Lung microvascular endothelial cell (primary cell): ENCODE measurements around the gene WDR86. TPM values are rescaled to one million over a fixed set of nuclear protein-coding genes. Genes with fewer than 3 reads are reported as not detected.

Experiments
- DNase-seq, 2 donors: peaks; one replicate each; pipeline versions ENCODE4 v3.0.0 to v3.0.0-alpha.2; 2010; ENCODE audit warnings: low read depth in 2 of 2
- total RNA-seq: library from RNA; depleted of rRNA; stranded (reverse); fragments of >200 nt; gene quantifications from 2 replicates; pipeline ENCODE4 v1.2.1, GENCODE V29; 2014

The WDR86 gene
- total RNA-seq, 1 donor from 2014 or later = not detected

DNA sequence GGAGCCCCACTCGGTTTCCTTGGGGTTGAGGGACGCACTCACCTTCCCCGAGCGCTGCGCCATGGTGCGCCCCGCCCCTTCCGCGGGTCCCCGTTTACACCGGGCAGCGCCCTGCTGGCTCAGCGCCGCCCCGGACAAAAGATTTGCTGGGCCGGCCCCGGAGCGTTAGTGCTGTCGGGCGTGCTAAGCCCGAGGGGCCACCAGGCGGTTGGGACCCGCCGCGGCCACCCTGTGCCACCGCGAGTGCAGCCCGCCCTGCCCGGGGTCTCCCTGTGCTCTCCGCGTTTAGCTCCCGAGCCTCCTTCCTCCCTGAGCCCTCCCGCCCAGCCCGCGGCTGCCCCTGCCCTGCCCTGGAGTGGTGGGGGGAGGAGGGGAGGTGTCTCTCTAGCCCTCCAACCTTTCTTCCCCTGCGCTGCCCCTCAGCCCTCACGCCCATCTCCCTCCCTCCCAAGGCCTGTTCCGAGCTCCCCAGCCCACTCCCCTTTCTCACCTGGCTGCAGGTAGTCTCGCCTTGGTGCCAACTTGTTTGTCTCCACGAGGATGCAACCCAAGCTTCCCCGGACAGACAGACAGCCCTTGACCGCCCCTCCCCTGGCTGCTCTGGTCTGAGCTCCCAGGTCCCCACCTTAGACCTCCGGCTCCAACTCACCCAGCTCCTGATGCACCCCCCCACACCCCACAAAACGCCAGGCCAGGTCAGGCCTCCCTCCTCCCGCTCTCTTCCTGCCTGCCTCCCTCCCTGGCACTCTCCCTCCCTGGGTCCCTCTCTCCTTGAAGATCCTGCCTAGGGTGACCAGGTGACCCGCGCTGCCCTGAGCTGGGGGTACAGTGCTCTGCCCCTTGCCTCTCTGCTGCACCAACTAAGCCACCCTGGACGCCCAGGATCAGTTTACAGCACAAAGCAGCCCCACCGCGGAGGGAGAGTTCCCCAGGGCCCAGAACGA lies 30.3 kb upstream of the WDR86 start, which contains the start of gene CRYGN:
Gene CRYGN (minus strand): TSS at position 287 of the 944 bp plus-strand sequence. CDS start 224 bp downstream, at position 63.
- DNase-seq = no peak

DNA sequence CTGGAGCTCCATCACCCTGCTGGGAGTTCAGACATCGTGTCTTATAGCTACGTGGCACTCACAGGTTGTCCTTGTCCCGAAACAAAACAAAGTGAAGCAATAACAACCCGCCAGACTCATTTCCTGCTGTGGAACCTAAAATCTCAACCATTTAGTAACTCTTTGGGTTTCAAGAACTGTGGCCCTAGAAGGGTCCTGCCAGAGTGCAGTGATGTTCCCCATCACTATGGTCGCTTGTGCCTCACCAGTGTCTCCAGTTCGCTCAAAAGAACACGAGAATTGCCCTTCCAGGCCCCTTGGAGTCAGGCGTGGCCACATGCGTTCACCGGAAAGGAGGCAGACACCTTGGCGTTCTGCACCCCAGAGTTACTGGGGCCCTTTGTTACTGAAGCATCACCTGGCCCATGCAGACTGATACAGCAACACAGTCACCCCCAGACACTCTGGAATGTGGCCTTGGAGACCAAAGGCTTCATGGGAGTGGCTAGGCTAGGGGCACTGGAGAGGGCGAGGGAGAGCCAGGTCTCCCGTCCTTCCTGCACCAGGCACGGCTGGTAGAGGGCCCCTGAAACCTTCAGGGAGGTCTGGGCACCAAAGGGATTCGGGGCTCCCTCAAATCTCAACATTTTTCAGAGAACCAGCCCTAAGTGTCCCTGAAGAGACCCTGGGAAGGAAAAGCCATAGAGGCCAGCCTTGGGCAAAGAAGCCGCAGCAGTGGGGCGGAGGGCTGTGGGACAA lies 29.2 kb upstream of the WDR86 start:
- DNase-seq = no peak

DNA sequence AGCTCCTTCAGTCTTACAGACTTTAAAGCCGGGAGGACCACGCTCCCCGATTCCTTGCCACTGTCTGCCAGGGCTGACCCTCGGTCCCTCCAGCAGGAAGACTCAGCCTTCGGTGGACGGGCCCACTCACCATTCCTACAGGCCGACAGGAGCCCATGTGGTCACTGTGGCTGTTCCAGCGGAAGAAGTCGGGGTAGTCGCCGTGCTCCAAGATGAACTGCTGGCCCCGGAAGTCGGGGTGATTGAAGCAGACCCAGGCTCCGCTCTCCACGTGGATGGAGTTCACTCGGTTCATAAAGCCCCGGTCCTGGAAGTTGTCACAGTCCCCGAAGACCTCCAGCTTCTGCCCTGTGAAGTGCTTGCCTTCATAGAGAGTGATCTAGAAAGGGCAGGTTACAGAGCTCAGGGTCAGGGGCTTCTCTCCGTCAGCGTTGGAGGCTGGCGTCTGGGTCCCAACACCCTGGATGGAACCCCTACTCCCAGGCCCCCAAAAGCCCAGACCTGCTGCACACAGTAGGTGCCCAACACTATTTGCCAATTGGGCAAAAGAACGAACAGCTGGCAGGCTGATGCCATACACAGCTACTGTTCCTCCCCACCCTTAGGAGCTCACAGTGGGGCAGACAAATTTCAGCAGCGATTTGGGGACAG lies 28.2 kb upstream of the WDR86 start:
- no peak for DNase-seq

DNA sequence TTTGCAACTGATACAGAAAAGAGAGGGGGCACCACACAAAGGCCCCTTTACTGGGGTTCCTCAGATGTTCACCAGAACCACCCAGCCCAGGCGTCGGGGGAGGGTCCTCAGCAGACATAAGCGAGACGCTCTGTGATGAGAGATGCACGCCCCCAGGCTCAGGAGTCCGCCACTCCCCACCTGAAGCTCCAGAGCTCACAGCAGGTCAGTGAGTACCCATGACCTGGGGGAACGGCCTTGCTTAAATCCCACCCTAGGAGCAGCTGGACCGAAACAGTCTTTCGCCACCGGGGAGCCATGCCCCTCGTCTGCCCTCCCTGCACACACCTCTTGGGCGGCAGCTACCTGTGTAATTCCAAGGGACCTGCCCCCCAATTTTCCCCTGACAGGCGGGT lies 27.3 kb upstream of the WDR86 start:
- DNase-seq = no peak

DNA sequence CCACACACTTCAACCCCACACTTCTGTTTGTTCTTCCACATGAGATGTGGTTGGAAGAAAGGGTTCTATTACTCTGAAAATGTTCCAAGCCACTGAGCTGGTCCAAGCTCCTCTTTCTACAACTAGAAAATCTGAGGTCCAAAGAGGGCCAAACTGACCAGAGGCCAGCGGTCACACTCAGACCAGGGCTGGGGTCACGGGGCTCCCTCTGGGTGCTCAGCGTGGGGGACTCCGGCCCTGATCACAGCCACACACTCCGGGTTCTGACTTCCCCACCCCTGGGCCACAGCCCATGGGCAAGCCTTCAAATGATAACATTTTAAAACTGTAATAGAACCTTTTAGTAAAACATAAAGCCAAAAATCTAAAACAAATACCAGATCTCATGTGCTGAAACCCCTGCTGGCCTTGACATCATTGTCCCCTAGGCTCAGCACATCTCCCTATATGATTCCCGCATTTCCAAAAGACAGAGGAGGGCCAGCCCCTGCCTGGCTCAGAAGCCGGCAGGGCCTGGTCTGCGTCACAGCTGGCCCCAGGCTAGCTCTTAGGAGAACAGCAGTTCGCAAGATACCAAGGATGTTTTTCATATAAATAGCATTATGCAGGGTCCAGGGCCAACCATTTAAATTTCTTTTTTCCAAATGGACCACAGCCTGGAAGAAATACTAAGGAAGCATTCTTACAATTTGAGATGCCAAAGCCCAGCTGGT lies 26.8 kb upstream of the WDR86 start:
- no peak for DNase-seq

DNA sequence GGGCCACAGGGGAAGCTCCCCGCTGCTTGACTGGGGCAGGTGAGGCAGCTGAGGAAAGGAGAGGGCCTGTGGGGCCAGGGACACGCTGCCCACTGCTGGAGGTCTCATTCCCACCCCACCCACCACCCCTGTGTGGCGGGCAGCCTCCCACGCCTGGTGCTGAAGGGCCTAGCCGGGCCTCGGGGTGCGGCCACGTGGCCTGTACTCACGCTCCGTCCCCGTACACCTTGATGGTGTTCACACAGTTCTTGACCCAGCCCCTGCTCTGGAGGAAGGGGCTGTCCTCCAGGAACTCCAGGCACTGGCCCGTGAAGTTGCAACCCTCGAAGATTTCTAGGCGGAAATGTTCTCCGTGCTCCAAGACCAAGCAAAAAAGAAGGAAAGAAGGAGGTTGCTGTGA lies 26.1 kb upstream of the WDR86 start:
- no peak for DNase-seq

DNA sequence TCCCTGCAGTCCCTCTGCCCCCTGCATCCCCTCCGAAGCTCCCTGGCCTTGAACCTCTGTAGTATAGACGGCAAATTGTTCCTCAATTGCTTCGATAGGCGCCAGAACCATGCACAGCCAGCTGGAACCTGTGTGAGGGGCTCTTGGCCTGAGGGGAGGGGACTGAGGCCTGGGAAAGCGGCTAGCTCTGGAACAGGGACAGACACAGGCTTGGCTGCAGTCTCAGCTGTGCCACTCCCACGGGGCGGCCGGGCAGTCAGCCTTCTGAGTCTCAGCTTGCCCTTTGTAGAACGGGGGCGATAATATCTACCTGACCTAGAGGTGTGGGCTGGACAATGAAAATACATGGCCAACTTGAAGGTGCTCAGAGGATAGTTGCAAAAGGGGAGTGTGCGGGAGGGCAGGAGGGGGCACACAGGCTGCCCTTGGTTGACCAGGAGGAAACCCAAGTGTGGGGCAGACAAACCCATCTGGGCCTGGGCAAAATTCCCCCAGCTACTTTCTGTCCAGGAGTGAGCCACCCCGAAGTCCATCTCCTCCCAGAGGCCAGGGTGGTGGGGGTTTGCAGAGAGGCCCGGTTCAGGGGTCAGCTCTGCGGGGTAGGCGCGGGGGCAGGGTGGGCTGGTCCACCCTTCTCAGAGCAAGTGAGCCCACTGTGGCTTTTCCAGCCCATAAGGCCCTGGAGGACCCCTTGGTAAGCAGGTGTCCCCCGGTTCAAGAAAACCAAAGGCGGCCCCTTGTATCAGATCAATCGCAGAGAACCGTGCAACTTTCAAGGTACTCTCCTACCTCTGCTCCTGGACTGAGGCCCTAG lies 25.5 kb upstream of the WDR86 start:
- no peak for DNase-seq

DNA sequence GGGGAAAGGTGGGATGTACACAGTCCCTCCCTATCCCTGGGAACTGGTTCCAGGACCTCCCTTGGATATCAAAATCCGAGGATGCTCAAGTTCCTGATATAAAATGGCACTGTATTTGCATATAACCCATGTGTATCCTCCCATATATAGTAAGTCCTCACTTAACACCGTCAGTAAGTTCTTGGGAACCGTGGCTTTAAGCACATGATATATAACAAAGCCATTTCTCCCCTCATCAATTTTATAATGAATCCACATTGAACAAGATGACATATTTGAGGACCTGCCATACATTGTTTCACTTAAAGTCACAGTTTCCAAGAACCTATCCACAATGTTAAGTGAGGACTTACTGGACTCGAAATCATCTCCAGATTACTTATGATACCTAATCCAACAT lies 24.7 kb upstream of the WDR86 start:
- no peak for DNase-seq

DNA sequence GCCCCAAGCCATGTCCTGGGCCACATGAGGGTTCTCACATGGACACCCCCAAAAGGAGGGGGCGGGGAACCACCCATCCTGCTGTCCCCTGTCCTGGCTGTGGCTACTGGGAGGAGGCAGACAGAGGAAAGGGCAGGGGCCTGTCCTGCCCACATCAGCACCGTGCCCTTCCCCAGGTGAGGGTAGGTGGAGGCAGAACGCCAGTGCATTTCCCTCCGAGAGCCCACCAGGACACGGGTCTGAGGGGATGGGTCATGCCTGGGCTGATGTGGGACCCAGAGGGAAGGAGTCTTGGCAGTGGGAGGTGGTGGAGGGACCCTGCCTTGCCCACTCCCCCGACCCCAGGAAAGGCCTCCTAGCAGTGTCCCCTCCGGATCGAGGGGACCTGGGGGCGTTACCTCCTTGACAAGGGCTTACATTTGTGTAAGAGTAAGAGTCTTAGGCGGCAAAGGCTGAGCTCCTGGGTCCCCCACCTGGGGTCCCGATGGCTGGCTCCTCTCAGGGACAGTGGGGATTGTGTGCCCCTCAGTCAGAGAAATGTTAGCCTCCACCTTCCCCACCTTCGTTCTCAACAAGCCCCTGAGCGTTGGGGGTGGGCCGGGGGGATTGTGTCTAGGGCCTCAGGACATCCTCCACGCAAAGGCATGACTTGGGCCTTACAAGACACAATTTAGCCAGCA lies 24.0 kb upstream of the WDR86 start:
- no peak for DNase-seq

DNA sequence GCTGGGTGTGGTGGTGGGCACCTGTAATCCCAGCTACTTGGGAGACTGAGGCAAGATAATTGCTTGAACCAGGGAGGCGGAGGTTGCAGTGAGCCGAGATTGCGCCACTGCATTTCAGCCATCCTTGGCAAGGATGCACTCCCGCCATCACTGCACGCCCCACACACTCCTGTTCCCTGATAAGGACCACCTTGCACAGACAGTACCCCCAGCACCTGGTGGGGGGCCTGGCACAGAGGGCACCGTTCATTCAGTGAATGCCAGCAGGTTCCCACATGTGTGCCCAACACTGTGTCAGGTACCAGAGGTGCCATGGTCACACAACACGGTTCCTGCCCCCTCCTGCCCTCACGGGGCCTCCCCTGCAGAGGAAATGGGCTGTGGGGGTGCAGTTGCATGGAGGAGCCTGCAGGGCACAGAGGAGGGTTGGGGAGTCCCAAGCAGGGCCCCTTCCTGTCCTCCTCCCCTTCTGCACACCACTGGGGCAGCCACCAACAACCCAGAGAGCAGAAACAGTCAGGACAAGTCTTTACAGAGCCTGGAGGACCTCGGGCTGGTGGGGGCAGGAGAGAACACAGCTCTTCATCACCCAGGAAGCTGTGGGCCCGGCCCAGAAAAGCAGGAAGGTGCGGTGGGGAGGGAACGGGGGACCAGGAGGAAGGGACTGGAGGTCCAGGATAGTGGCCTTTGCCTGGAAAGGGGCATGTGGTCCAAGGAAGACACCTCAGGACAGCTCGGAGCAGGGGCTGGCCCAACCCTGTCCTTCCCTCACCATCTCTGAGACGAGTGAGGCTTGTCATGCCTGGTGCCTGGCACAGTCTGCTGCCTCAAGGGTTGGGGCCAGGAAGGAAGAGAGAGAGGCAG lies 23.1 kb upstream of the WDR86 start:
- no peak for DNase-seq

DNA sequence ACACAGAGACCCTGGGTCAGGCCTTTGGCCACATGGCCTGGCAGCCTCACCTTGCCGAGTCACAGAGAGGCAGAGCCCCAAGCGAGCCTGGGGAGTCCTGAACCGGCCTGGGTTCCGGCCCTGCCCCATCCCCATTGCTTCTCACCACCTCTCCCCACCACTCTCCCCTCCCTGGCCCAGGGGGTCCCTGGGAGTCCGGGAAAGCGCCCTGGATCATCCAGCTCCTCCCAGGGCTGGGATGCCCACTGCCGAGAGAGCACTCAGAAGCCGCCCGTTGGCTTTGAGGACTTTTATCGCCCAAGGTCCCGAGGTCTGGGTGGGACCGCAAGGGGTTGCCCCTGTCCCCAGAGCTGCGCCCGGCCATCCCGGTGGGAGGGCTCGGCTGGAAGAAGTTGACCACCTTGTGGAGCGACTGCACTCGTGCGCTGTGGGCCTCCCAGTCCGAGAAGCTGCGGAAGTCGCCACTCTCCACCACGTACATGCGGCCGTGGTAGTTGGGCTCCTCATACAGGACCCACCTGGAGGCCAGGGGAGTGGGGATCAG lies 22.0 kb upstream of the WDR86 start:
- DNase-seq = no peak

DNA sequence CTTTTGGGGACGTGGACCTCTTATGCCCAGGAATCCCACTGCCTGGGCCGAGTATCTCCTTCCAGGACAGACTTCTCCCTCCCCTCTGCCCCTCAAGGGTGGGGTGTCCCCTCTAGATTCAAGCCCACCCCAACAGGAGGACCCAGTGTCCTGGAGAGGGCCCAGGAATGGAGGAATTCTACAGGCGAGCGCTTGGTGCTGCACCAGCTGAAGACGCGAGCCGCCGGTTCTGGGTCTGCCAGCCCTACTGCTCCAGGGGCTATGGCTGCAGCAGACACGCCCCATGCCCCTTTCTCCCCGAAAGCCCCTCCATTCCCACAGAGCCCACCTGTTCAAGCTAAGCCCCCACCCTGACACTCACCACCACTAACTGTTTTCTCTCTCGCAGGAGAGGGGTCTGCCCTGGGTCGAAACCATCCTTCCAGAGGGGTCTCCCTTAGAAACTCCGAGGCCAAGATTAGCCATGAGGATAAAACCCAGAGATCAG lies 21.5 kb upstream of the WDR86 start:
- DNase-seq = no peak

DNA sequence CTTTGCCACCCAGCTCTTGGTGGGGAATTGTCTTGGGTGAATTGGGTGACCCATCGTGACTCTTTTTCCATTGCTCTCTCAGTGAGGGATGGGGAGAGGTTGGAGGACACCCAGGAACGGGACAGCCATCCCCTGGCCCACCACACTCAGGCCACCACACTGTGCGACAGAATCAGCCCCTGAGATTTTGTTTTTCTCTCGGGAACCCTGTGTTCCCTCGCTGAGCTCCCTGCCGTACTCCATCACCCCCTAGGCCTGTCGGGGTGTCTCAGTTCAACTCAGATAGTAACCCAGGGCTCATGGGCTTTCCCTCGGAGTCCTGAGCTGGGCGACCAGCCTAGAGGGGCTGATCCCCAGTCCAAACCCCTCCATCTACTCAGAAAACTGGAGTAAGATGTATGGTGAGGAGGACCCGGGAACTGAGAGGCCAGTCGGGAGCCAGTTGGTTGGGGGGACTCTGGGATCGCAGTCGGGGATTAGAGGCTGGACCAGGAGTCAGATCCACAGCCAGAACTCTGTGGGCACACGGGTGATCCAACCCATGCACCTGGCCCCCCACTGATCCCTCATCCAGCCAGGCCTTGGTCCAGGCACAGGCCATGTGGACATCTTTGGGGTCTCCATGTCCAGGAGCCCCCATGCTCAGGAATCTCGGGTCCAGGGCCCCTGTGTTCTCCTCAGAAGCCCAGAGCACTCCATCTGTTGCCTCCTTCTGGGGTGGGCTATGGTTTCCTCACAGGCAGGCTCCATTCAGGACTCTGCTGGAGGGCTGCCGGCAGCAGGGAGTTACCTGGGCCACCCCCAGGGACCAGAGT lies 20.8 kb upstream of the WDR86 start:
- DNase-seq = no peak

DNA sequence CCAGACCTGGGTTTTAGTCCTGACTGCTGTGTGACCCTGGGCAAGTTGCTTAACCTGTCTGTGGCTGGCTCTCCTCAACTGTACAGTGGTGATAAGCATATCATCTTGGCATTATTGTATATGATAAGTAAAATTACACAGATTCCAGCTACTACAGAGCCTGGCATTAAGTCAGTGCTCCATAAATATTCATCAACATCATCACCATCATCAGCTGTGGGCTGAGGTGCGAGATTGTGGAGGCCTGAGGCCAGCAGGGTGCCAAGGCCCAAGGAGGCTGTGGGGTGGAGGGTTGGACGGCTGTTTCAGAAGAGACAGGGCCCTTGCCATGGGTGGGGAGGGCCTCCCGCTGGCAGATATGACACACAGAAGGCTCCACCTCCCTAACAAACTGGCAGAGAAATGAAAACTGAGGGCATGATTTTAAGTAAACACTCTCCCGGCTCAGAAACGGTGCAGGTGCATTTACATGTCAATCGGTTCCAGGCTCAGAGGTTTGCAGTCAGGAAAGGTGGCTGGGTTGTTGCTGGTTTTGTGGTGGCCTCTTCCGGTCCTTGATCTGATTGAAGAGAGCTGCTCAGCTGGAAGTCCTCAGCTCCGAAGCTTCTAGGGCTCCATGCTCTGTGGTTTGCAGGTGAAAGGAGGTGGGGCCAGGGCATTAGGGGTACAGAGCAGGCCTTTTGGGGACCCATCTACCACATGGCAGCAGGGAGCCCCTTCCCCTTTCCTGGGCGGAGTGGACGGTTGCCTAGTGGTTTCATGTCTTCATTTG lies 19.9 kb upstream of the WDR86 start:
- no peak for DNase-seq

DNA sequence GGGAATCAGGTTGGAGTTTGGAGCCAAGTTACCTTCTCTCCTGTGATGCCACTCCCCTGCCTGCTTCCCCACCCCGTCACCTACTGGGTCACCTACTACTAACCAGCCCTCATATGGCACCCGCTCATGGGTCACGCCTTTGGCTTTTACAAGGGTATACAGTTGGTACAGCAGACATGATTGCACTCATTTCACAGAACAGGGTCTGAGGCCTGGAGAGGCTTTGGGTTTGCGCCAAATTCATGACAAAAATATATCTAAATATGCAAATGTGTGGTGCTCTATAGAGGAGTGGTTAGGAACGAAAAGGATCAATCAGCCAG lies 19.4 kb upstream of the WDR86 start:
- no peak for DNase-seq

DNA sequence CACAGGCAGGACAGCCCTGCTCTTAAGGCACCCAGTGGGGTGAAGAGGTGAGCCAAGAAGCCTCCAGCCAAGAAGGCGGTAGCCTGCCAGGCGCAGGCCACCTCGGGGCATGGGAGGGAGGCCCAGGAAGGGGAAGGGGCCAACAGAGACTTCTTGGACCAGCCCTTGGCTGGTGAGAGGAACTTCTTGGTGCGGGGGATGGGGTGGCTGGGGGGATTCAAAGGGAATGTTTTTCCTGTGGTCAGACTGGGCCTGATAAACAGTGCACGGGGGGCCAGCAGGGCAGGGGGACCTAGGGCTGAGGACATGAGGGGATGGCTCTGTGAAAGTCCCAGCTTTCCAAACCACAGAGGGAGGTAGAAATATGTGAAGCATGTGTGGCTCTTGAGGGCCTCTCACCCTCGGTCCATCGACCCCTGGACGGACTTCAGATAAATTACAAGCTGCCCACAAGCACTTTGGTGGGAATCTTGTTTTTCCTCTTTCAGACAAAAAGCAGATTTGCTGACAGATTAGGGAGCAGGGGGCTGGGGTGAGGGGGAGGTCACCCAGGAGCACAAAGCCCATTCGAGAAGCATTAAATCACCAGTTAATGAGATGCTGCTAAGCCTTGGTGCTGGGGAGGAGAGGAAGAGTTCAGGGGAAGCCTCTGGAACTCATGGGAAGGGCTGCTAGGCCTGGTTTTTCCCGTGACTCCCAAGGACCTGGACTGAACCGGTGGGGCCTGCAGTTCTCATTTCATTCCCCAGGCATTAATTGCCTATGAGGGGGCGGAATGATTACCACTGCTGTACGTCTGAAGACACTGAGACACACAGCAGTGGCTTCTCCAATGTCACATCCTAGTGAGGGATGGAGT lies 18.8 kb upstream of the WDR86 start:
- DNase-seq = no peak
